Cerebellar cortex (tissue), 1 donor: ENCODE data around the gene NBEAL2.
"Not testable (repeated sequence)": the region's sequence is repeated elsewhere in the genome, so short reads cannot be mapped to it uniquely, and the experiment has no call there.

Experiments used
- DNase-seq: peaks from one replicate; pipeline ENCODE4 v3.0.0-alpha.2; 2015; ENCODE audit warnings: low spot score

Gene NBEAL2

DNA sequence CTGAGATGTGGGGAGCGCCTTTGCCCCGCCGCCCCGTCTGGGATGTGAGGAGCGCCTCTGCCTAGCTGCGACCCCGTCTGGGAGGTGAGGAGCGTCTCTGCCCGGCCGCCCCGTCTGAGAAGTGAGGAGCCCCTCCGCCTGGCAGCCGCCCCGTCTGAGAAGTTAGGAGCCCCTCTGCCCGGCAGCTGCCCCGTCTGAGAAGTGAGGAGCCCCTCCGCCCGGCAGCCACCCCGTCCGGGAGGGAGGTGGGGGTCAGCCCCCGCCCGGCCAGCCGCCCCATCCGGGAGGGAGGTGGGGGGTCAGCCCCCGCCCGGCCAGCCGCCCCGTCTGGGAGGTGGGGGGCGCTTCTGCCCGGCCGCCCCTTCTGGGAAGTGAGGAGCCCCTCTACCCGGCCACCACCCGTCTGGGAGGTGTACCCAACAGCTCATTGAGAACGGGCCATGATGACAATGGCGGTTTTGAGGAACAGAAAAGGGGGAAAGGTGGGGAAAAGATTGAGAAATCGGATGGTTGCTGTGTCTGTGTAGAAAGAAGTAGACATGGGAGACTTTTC, 15.4 kb upstream of the NBEAL2 start:
- not testable (repeated sequence) for DNase-seq

DNA sequence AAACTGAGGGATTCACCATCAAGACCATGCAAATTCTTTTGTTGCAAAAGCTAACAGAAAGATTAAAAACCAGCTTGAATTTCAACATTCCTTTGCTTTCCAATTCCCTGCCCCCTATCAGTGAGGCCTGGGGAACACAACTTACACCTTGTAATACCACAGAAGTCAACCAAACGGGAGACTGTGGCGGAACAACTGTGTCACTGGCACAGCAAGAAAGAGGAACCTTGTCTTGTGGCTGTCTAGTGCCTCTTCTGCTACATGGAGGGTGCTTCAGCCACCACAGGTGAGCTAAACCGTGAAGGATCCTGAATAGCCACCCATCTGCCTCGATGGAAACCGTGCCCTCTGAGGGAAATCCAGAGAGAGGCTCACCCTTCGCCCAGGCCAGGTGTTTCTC, 14.3 kb upstream of the NBEAL2 start:
- DNase-seq, result no peak

DNA sequence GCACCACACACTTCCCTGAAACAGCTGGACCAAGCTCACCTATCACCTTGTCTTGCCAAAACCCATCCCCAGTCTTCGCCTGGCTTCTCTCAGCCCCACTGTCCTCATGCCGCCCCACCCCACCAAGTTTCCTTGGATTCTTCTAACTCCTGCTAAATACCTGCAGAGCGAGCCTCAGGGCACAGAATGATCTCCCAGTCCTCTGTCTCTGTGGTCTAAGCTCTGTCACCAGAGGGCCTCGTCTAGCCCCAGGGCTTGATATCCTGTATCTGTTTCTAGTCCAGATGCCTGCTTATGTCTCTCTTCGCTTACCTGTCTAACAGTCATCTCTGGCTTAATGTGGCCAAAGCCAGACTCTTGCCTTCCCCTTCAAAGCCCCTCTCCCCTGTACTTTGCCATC, 12.7 kb upstream of the NBEAL2 start:
- no peak for DNase-seq

DNA sequence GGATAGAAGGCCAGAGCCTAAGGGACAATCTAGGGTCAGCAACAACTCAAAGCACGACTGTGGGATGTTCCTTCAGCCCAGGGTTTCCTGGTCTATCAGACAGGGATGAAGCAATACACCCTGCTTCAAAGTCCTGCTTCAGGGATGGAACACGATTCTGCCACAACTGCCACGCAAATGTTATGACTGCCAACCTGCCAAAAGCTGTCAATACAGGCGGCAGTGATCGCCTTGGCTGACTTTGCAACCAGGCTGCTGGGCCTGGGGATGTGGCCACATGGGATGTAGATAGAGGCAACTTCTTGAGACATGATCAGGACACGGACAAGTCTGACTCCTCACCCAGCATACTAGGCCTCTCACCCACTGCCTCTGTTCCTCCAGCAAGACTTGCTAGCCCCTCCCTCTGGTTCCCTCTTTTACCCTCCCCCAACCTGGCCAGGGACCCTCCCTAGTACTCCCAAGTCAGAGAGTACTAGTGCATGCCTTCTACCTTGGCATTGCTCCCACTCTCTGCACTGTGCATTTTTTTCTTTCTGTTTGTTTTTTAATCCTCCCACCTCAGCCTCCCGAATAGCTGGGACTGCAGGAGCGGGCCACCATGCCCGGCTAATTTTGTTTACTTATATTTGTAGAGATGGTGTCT, 10.6 kb upstream of the NBEAL2 start:
- DNase-seq, result no peak

DNA sequence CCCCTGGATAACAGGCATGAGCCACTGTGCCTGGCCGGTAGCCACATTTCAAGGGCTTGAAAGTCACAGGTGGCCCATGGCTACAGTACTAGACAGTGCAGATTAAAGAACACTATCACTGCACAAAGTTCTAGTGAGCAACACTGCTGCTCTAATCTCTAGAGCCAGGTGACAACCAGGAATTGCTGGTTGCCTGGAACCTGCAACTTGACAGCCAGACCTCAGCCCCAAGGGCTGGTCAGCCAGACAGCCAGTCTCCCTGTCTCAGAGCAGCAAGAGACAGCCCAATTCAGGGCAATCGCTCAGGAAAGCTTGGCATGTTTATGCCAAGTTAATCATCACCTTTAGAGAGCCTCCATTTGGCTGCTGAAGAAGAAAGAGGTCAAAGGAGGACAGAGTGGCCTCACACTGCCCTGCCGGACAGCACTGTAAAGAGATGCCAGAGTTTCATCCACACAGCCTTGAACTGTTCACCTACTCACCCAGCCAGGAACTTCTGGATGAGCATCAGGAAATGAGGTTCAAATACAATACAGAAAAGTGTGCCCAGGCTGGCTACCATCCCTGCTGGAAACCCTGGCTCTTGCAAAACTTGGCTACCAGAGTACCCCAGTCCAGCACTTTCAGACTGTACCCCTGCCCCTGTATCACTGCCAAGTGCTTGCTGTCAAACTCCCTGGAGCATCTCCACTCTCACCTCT, 8.9 kb upstream of the NBEAL2 start:
- no peak for DNase-seq

DNA sequence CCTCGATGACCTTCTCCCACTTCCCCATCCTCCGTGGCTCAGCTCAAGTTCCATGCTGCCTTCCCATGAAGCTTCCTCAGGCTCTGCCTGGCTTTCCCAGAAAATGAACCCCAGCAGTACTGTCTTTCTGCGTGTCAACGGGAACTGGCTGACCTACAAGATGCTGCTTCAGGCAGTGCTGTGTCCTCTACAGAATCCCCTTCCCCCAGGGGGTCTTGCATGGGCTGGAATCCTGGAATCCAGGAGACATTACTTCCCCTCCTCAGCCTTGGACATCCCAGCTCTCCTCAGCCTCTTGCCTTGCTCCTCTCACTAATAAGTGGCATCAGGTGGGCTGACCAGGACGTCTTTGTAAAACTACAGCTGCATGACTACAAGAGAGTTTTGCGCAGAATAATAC, 8.3 kb upstream of the NBEAL2 start:
- DNase-seq, result no peak

DNA sequence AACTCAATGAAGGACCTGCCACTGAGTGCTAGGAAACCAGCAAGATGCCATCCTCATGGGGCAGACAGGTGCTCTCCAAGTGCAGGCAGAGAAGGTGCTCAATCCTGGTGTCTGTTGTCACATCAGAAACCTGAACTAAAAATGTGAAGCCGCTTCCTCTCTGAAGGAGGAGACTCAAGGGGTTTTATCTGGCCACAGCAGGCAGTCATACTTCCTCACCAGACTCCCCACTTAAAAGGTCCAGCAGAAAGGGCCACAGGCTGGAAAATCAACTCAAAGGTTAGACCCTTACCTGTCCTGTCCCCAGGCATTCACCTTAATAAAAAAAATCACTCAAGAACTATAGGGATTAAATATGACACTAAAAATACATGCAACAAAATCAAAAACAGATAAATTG, 7.7 kb upstream of the NBEAL2 start:
- no peak for DNase-seq

DNA sequence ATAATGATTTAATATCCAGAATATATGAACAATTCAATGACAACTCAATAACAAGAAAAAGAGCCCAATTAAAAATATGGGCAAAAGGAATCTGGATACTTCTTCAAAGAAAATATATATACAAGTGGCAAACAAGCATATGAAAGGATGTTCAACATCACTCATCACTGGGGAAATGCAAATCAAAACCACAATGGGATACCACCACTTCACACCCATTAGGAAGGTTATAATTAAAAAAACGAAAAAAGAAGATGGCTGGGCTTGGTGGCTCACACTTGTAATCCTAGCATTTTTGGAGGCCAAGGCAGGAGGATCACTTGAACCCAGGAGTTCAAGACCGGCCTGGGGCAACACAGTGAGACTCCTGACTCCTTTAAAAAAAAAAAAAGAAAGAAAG, 7.1 kb upstream of the NBEAL2 start:
- no peak for DNase-seq

DNA sequence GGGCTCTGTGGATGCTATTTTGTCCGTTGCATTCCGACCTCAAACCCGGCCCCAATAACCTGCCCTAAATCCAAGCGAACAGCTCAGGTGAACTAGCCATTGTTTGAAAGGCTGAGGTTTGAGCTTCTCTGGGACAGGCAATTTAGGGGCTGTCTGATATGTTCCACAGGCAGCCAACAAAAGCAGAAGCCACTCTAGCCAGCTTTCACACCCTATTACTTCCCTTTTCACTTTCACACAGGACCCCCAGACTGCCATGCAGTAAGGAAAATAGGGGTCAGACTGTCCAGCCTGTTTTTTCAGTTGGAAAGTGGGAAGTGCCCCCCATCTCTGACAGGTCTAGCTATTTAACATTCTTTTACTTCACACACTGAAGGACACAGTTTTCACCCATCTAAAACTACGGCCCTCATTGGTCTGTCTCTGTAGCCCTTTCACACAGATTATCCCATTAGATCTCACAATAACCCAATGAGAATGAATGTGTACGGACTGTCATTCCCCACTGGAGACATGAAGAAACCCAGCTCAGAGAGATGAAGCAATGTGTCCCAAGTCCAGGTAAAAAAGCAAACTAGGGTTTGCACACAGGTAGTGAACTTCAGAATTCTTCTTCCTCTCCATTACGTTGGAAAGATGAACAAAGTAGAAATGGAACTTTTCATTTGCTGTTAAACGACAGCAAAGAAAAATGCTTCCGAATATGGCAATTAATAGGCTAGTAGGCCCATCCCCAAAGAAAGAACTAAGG, 4.9 kb upstream of the NBEAL2 start:
- DNase-seq, result no peak

DNA sequence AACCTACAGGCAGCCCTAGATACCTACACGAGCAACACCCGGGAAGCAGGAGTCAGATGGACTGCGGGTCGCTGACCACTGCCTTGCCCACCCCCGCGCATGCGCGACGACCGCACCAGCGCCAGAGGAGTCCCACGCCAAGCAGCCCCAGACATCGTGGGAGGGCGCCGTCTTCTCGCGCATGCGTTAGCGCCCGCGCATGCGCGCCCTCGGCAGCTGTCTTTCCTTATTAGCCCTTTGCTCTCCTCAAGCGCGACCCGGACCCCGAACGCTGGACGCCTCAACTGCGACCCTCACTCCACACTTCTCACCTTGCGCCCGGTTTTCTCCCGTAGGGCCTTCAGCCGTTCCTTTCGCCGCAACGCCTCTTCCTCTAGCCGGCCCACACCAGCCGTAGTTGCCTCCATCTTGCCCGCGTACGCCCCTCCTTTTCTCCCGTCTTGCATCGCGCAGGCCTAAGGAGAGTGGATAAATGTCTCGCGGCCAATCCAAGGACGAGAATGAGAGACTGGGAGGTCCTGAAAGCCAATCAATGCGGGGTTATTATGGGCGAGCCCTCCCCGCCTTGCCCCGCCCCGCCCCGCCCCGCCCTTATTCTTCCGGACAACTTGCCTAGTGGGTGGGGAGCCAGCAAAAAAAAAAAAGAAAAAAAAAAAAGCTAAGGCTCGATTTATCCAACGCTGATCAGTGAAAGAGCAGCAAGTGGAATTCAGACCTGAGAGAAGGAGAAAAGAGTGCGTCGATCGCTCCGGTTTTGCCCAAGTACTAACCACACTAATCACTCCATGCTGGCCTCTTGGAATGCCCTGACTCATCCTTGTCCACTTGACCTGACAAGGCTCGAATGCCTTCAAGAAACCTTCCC, 2.9 kb upstream of the NBEAL2 start, which contains the start of gene CCDC12:
TSS of gene CCDC12 (minus strand) at position 420 of the 865 bp plus-strand sequence. CDS start at position 407, 13 bp downstream.
- peak; percentile 100 for DNase-seq

DNA sequence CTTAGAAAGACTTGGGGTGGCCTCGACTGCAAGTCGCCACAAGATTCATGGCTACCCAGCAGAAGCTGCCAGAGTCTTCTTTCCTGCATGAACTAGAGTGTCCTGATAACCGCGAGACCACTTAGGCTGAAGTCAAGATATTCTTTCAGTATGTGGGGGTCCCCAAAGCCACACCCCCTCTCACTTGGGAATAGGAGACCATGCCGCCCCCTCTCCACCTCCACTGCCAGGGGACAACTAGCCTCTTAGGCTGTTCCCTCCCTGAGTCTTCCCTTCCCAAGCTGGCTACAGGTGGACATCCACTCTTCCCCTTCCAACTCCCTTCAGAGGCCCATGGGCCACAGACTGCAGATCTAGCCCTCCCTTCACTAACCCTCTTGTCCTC, 1.7 kb upstream of the NBEAL2 start:
- no peak for DNase-seq

DNA sequence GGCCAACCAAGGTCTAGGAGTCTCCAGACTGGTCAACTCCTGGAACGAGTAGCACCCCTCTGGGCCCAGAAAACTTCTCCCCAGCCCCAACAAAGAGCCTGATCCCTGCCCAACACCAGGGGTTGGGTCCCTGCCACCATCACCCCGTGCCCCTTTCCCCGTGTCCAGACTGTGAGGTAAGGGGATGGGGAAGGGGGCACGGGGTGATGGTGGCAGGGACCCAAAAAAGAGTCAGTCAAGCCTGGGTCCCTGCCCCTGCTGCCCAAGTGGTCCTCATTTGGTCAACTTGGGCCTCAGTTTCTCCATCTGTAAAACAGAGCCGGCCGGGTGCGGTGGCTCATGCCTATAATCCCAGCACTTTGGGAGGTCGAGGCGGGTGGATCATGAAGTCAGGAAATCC, 1.1 kb upstream of the NBEAL2 start:
- DNase-seq, result no peak

DNA sequence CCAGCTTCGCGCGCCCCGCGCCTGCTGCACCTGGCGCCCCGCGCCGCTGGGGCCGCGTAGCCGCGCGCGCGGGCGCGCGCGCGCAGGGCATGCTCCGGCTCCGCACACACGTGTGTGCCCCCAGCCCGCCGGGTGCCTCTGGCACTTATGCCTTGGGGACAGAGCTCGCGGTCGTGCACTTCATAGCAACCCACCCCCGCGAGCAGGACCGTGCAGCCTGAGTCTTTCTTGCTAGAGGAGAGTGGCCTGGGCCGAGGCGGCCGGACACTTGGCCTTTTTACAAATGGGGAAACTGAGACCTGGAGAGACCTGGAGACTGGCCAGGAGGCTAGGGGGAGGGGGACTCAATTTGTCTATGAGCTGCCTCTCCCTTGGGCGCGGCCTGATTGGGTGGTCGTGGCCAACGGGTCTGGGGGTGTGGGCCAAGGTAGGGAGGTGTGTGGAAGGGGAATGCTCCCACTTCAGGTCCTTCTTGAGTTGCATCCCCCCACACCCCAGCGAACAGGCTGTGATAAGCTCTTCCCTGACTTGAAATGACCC, 562 bp downstream of the NBEAL2 start:
- no peak for DNase-seq

DNA sequence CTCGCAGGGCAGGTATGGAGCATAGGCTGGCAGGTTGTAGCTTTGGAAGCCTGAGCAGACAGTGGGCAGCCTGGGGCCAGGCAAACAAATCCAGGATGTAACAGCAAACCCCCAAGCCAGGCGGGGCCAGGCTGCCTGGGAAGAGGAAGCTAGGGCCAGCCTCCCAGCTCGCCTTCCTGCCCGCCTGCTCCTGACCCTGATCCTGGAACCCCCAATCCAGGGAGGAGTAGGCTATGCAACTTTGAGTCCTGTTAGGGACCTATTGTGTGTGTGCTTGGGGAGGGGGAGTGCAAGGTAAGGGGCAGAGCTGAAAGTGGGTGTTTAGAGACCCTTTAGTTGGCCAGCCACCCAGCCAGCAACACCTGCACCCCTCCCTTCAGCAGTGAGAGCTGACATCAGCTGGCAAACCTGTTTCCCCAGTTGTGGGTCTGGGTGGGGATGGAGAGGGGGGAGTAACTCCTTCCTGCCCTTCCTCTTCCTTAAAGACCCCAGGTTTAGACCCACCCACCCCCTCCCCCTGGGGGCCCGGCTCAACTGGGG, 2.5 kb downstream of the NBEAL2 start:
- no peak for DNase-seq

DNA sequence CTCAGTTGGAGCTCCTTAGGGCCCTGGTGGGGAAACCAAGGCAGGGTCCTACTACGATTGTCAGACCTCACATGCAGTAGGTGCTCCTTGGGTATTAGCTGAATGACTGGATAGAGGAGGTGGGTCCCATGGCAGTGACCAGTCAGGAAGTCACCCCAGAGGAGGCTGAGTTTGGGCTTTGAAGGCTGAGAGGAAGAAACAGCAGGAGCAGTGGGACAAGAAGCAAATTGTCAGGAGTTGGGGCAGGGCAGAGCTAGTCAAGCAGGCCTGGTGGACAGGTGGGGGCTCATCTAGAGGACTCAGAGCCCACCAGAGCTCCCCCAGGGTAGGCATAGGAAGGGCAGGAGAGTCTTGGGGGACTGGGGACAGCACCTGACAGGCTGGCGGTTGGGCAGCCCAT, 3.1 kb downstream of the NBEAL2 start:
- no peak for DNase-seq

DNA sequence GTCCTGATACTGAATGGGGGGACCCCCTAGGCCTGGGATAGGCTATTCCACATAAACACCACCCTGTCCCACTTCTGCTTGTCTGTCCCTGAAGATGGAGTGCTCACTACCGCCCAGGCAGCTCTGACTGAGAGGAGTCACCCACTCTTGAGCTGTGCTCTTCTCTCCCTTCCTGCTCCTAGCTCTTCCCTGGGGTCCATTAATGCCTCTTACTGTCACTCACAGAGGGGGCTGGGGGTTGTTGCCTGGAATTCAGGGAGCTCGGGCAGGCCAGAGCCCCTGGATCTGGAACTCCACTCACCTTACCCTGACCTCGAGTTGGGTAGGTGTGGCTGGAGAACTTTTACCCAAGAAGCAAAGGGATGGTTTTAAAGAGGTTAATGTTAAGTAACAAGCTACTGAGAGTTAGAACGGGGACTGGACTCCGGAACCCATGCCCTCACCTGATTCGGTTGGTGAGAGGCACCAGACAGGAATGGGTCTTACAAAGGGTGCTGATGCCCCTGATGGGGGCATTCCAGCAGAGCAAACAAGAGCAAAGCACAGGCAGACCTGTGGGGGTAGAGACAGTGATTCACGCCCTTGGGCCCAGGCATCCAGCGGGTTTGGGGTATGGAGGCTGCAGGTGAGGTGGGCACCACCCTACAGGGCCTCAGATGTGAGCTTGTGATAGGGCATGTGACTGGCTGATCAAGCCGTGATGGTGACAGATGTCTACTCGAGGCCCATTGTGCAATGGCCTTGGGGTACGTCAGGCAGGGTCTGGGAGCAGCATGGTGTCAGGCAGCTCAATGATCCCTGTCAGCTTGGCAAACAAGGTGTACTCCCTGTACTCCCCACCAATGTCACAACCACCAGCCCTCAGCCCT, 5.4 kb downstream of the NBEAL2 start:
- no peak for DNase-seq

DNA sequence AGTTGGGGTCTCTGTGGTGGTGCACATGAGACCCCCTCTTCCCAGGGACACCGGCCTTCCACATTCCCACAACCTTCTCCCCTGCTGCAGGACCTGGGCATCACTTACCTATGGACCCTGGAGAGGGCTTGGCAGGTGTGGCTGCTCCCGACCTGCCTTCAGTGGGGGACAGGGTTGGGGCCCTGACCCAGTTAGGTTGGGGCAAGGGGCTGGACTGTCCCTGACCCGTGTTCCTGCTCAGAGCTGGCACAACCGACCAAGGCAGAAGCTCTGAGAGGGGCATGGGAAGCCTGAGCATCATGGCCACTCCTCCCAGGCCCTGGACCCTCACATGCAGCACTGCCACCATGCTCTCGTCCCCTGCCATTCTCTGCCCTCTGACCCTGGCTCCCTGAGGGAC, 6.1 kb downstream of the NBEAL2 start:
- DNase-seq, result no peak

DNA sequence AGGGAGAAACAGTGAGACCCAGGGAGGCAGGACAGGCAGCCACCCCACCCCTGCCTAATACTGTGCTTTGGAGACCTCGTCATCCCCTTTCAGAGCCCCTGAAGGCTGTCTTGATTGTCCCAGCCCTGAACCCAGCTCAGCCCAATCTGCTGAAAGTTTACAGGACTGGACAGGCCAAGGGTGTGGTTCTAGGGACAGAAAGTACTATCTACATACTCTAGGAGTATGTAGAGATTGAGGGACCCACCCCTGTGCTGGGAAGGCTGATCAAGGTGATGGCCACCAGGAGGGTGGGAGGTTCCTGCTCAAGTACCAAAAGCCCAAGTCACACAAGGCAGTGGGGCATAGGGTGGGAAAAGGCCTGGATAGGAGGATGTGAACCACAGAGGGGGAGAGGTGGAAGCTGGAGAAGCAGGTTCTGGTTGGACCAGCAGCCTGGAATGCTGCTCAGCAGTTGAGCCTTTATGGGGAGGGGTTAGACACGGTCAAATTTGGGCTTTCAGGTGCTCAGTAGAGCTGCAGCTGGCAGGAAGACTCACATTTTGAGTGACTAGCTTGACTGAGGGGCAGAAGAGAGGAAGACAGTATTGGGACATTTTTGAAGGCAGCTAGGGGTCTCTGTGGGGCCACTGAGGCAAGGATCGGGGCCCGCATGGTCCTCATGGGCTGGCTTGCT, 6.7 kb downstream of the NBEAL2 start:
- no peak for DNase-seq

DNA sequence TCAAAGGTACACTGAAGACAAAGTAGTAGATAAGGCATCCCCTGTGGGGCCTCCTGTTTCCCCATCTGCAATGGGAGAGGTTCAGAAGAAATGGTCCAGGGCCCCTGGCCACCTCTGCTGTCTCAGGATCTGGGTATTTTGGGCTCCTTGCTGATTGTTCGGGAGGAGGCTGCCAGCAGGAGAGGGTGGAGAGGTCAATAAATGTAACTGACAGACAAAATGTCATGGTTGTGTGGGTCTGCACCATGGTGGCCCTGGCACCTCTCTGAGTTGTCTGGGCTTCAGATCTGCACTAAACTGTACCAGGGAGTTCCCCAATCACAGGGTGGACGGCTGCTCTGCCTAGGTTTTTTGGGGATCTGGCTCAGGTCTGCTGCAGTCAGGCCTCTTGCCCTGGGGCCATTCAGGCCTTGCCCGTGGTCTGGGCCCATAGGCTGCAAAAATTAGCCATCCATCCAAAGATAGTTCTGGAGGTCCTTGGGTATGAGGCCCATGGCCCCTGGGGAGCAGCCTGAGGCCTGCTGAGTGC, 7.4 kb downstream of the NBEAL2 start:
- DNase-seq, result no peak
